ENCODE results near the gene ZNF77. TPM values are rescaled to one million over a fixed set of nuclear protein-coding genes. Genes with fewer than 3 reads are reported as not detected.
"Not testable (repeated sequence)": the region's sequence is repeated elsewhere in the genome, so short reads cannot be mapped to it uniquely, and the experiment has no call there.

ZNF77 gene
- total and polyA plus RNA-seq, 12 donors = 1.0 to 2.9 (median 2.3) TPM

DNA sequence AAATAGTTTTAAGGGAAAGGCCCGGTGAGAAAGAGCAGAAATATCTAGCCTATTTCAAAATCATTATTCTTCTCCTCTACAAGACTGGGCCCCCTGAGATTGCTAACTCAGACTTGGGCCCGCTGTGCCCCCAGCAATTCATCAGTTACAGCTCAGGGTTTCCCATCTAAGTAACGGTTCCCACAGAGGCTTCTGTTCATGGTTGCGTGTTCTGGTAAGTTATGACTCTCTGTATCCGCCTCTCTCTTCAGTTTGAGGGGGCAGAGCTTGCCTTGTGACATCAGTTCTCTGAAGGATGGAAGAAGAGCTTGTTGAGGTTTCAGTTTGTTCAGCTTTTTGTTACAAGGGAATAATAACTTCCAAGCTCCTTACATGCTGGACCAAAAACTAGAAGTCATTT is 32.5 kb downstream of the ZNF77 start:
- Histone ChIP-seq H3K27ac (no peak overlapping the region), H3K4me3 (no peak overlapping the region), H3K4me1 (no peaks in the 10 kb centered on the region), H3K36me3 (peaks cover 4 to 34% (median 11%) of the 10 kb centered on the region in 9 donors), H3K27me3 (no peaks in the 10 kb centered on the region), H3K9me3 (peaks cover 0 to 33% (median 4%) of the 10 kb centered on the region in 11 donors)
- TF ChIP-seq CTCF (IDR thresholded peaks at IDR 0.05) = no peak
- DNase-seq (no peak), ATAC-seq (no peak)
- intact Hi-C loops (cut with DNase I) = no loop called here
- 97% methylated on average over 5 of the region's 5 CpGs for WGBS, 2 donors

DNA sequence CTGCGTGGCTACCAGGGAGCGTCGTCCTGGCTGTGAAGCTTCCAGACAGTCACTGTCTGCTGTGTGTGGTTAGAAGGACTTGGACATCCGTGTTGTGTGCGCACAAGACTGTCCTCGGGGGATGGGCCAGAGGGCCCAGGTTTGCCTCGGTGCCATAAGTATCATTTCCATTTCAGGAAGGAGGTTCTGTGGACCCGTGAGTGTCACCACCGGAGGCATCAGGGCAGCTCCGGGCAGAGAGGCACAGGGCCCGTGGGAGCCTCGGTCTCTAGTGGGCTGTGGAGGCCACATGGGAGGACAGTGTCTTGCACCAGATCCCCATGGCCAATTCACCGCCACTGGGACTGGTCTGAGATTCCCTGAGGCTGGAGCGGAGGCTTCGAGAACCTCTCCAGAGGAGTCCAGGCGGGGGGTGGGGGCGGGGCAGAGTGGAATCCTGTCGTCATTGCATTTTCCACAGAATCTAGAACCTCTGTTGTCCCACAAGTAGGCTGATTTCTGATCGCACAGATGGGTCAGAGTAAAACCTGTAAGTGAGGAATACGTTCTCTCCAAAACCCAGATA is 38.1 kb downstream of the ZNF77 start:
- Histone ChIP-seq H3K27me3 (no peaks in the 10 kb centered on the region), H3K4me3 (no peak overlapping the region), H3K27ac (no peak overlapping the region), H3K9me3 (no peaks in the 10 kb centered on the region), H3K36me3 (no peaks in the 10 kb centered on the region), H3K4me1 (peaks cover 0 to 5% (median 1%) of the 10 kb centered on the region in 9 donors)
- intact Hi-C loops (cut with DNase I) = loop anchor here in 1 of 10 donors (5.0 kb wide), 1 partner anchor 36 kb away; the partner anchor contains the start of gene ZNF77
- ATAC-seq = peak in 1 of 8 donors; percentile 41
- WGBS, 2 donors = 91 to 94% methylated on average over 20 of the region's 20 CpGs
- DNase-seq = no peak
- no peak for TF ChIP-seq CTCF (IDR thresholded peaks at IDR 0.05)

- TF ChIP-seq CTCF (IDR thresholded peaks at IDR 0.05) = no peak
- H3K4me1 ChIP-seq = peaks cover 0 to 10% (median 6%) of the 10 kb centered on the region in 9 donors
- DNase-seq = no peak
- intact Hi-C loops (cut with DNase I) = loop anchor here in 1 of 10 donors (5.0 kb wide), 1 partner anchor 36 kb away; the partner anchor contains the start of gene ZNF77
- no peaks in the 10 kb centered on the region for H3K27me3 ChIP-seq
- no peak overlapping the region for H3K27ac ChIP-seq
- no peaks in the 10 kb centered on the region for H3K36me3 ChIP-seq
- no peak for ATAC-seq
- no peak overlapping the region for H3K4me3 ChIP-seq
- H3K9me3 ChIP-seq = no peaks in the 10 kb centered on the region
- WGBS, 2 donors = 92 to 93% methylated on average over 11 of the region's 11 CpGs
Measured at GRCh38 chr19:2905918-2906519, 38.8 kb downstream of the ZNF77 start.

GRCh38 chr19:2903326-2903725 is 41.4 kb downstream of the ZNF77 start:
- intact Hi-C loops (cut with DNase I) = loop anchor here in 3 of 10 donors (5.0 kb wide), 2 partner anchors 39 to 44 kb away; partner anchors contain the start of gene ZNF77 (in 2 of the 3)
- not testable (repeated sequence) for DNase-seq, H3K27me3 ChIP-seq, H3K9me3 ChIP-seq, H3K36me3 ChIP-seq, H3K4me3 ChIP-seq, H3K27ac ChIP-seq, ATAC-seq
- H3K4me1 ChIP-seq = peaks cover 0 to 10% (median 6%) of the 10 kb centered on the region in 9 donors
- WGBS, 2 donors = 89 to 92% methylated on average over 13 of the region's 13 CpGs

All from heart right ventricle (tissue), 16 donors.